Trophoblast cell (in vitro differentiated cells and primary cell): ENCODE results near the gene BBOX1.
"Not testable (repeated sequence)": the region's sequence is repeated elsewhere in the genome, so short reads cannot be mapped to it uniquely, and the experiment has no call there.

Experiments used
- DNase-seq, 2 donors: peaks; one replicate each; pipeline ENCODE4 v3.0.0-alpha.2; 2016
- H2AFZ ChIP-seq: 2 replicates; pipeline ENCODE4 v1.6.1; 2013; ENCODE audit warnings: low read length, moderate library complexity, mild to moderate bottlenecking; ENCODE audit not compliant: insufficient read depth, poor library complexity
- H2AK5ac ChIP-seq: 2 replicates; pipeline ENCODE4 v1.6.1; 2013; ENCODE audit warnings: mild to moderate bottlenecking, low read length
- H2BK120ac ChIP-seq: 2 replicates; pipeline ENCODE4 v1.6.1; 2013; ENCODE audit warnings: low read length, mild to moderate bottlenecking, moderate library complexity; ENCODE audit not compliant: insufficient read depth, poor library complexity
- H2BK12ac ChIP-seq: 2 replicates; pipeline ENCODE4 v1.6.1; 2013; ENCODE audit warnings: mild to moderate bottlenecking, low read length, moderate library complexity
- H2BK5ac ChIP-seq: 2 replicates; pipeline ENCODE4 v1.6.1; 2013; ENCODE audit warnings: low read length, low read depth, moderate library complexity, mild to moderate bottlenecking; ENCODE audit not compliant: poor library complexity
- H3K14ac ChIP-seq: 2 replicates; pipeline ENCODE4 v1.6.1; 2013; ENCODE audit warnings: mild to moderate bottlenecking, low read length
- H3K18ac ChIP-seq: 2 replicates; pipeline ENCODE4 v1.6.1; 2013; ENCODE audit warnings: mild to moderate bottlenecking, low read length
- H3K23ac ChIP-seq: 2 replicates; pipeline ENCODE4 v1.6.1; 2013; ENCODE audit warnings: low read length
- H3K27ac ChIP-seq: 2 replicates; pipeline ENCODE4 v1.5.1; 2013; ENCODE audit warnings: low read depth, mild to moderate bottlenecking, inconsistent platforms, low read length, moderate library complexity
- H3K27me3 ChIP-seq: 2 replicates; pipeline ENCODE4 v1.6.1; 2013; ENCODE audit warnings: inconsistent platforms, mild to moderate bottlenecking, low read length, moderate library complexity; ENCODE audit not compliant: insufficient read depth
- H3K36me3 ChIP-seq, 2 experiments: 1 replicate in 1 of 2; 2 replicates in 1 of 2; pipeline ENCODE4 v1.6.1; 2013; ENCODE audit warnings: low read length in 2 of 2, mild to moderate bottlenecking in 2 of 2, moderate library complexity in 1 of 2; ENCODE audit not compliant: insufficient read depth in 2 of 2, control insufficient read depth in 1 of 2
- H3K4ac ChIP-seq: 2 replicates; pipeline ENCODE4 v1.6.1; 2013; ENCODE audit warnings: low read depth, mild to moderate bottlenecking, low read length, moderate library complexity
- H3K4me1 ChIP-seq, 2 experiments: 1 replicate in 1 of 2; 2 replicates in 1 of 2; pipeline ENCODE4 v1.6.1; 2013; ENCODE audit warnings: low read length in 2 of 2, mild to moderate bottlenecking in 2 of 2, moderate library complexity in 1 of 2; ENCODE audit not compliant: insufficient read depth in 2 of 2, control insufficient read depth in 1 of 2
- H3K4me2 ChIP-seq: 2 replicates; pipeline ENCODE4 v1.6.1; 2013; ENCODE audit warnings: inconsistent platforms, mild to moderate bottlenecking, low read length, moderate library complexity
- H3K4me3 ChIP-seq: 2 replicates; pipeline ENCODE4 v1.5.1; 2013; ENCODE audit warnings: mild to moderate bottlenecking, low read depth, low read length, inconsistent platforms
- H3K79me1 ChIP-seq: one replicate; pipeline ENCODE4 v1.6.1; 2013; ENCODE audit warnings: low read length
- H3K79me2 ChIP-seq: 2 replicates; pipeline ENCODE4 v1.6.1; 2013; ENCODE audit warnings: low read length, mild to moderate bottlenecking; ENCODE audit not compliant: control insufficient read depth, insufficient read depth, poor library complexity
- H3K9ac ChIP-seq: 2 replicates; pipeline ENCODE4 v1.6.1; 2013; ENCODE audit warnings: mild to moderate bottlenecking, low read length
- H3K9me3 ChIP-seq: 2 replicates; pipeline ENCODE4 v1.6.1; 2013; ENCODE audit warnings: low read depth, mild to moderate bottlenecking, control low read depth, inconsistent platforms, low read length; ENCODE audit not compliant: insufficient read depth
- H4K12ac ChIP-seq: 2 replicates; pipeline ENCODE4 v1.6.1; 2013; ENCODE audit warnings: low read depth, mild to moderate bottlenecking, low read length, moderate library complexity
- H4K8ac ChIP-seq: 2 replicates; pipeline ENCODE4 v1.6.1; 2013; ENCODE audit warnings: low read depth, mild to moderate bottlenecking, low read length, moderate library complexity
- H4K91ac ChIP-seq: one replicate; pipeline ENCODE4 v1.6.1; 2013; ENCODE audit warnings: low read depth, mild to moderate bottlenecking, low read length, moderate library complexity
- WGBS: extraction: QIAGEN DNeasy Blood & Tissue Kit; methylation state at CpG from one replicate; pipeline ENCODE4 v1.1.7; 2013; ENCODE audit warnings: missing lambda C conversion rate; ENCODE audit not compliant: insufficient read length, insufficient coverage; ENCODE audit errors: extremely low coverage; 5-methylcytosine and 5-hydroxymethylcytosine counted together

BBOX1 gene

GRCh38 chr11:27175562-27175961, 134.9 kb downstream of the BBOX1 start:
- H3K23ac ChIP-seq, H3K9ac ChIP-seq, H2AK5ac ChIP-seq, DNase-seq, H3K4me1 ChIP-seq, H3K79me2 ChIP-seq, H2BK12ac ChIP-seq, H4K8ac ChIP-seq, H4K12ac ChIP-seq, H3K27ac ChIP-seq, H3K4me2 ChIP-seq, H3K4me3 ChIP-seq, H3K4ac ChIP-seq, H2BK5ac ChIP-seq, H3K27me3 ChIP-seq, H3K36me3 ChIP-seq, H3K14ac ChIP-seq, H3K9me3 ChIP-seq, H3K18ac ChIP-seq, H3K79me1 ChIP-seq, H2BK120ac ChIP-seq, H2AFZ ChIP-seq, H4K91ac ChIP-seq: not testable (repeated sequence)
- no CpG with 5 or more reads among the region's 4 CpGs for WGBS
